GM21717 (cell line): ENCODE measurements around the gene SIK3.

Experiments used
- ATAC-seq: cut with Tn5 transposase; IDR thresholded peaks from one replicate; pipeline ENCODE4 v1.9.1; 2021; ENCODE audit warnings: mild to moderate bottlenecking, moderate library complexity; ENCODE audit not compliant: unreplicated experiment

SIK3 gene

GRCh38 chr11:116830184-116830912, 267.9 kb downstream of the SIK3 start:
- ATAC-seq: no peak

- ATAC-seq: no peak
These were observed 268.6 kb downstream of the SIK3 start, which contains the start of gene APOC3 for GRCh38 chr11:116829525-116830183. Gene APOC3 (plus strand): TSS chr11:116829907. CDS start chr11:116830583, 676 bp downstream.

GRCh38 chr11:116828632-116829524, 269.4 kb downstream of the SIK3 start:
- no peak for ATAC-seq

- ATAC-seq: no peak
These were observed 270.8 kb downstream of the SIK3 start for GRCh38 chr11:116827461-116827860.

GRCh38 chr11:116826751-116827431, 271.3 kb downstream of the SIK3 start:
- no peak for ATAC-seq

- ATAC-seq: no peak
These were observed 272.1 kb downstream of the SIK3 start for GRCh38 chr11:116825854-116826750.

- ATAC-seq: no peak
These were observed 272.8 kb downstream of the SIK3 start for GRCh38 chr11:116825434-116825833.

- ATAC-seq: no peak
These were observed 275.0 kb downstream of the SIK3 start, which contains the start of gene APOA4 for GRCh38 chr11:116823031-116823843. Gene APOA4 (minus strand): TSS chr11:116823304. CDS start chr11:116823191, 113 bp downstream.

- ATAC-seq: no peak
These were observed 275.7 kb downstream of the SIK3 start for GRCh38 chr11:116822575-116822974.

GRCh38 chr11:116821050-116821918, 276.9 kb downstream of the SIK3 start:
- no peak for ATAC-seq

- ATAC-seq: no peak
These were observed 279.2 kb downstream of the SIK3 start for GRCh38 chr11:116819049-116819448.

GRCh38 chr11:116814502-116814901, 283.7 kb downstream of the SIK3 start:
- no peak for ATAC-seq

- ATAC-seq: no peak
These were observed 284.3 kb downstream of the SIK3 start for GRCh38 chr11:116813781-116814471.

GRCh38 chr11:116813170-116813569, 285.1 kb downstream of the SIK3 start:
- no peak for ATAC-seq

GRCh38 chr11:116812109-116812508, 286.1 kb downstream of the SIK3 start:
- no peak for ATAC-seq

GRCh38 chr11:116811194-116811593, 287.0 kb downstream of the SIK3 start:
- no peak for ATAC-seq
